K562 (cell line): Measurements from ENCODE around the gene GUCY1A1. TPM values are rescaled to one million over a fixed set of nuclear protein-coding genes. Genes with fewer than 3 reads are reported as not detected.

Experiments used
- ATAC-seq: fragments of 200-7000 bp; cut with Tn5 transposase; 3 replicates; pipeline ENCODE4 v1.9.1; 2020; ENCODE audit warnings: moderate library complexity
- BruUV-seq: library from RNA; stranded (reverse); fragments of 400-500 nt; replicated peaks from 2 replicates; lab custom pipeline; 2021; lab: Mats Ljungman, UMichigan
- CTCF ChIA-PET: fragments of 300-600 bp; formaldehyde crosslinking; extraction: SDS; loops from one replicate; lab custom pipeline; 2021; ENCODE audit warnings: low intra/inter-chr PET ratio; lab: Yijun Ruan, JAX
- POLR2A ChIA-PET: fragments of 300-600, 350-650 bp; sonication (Branson Sonifier 250); formaldehyde crosslinking; extraction: SDS; loops from one replicate; lab custom pipeline; 2021; ENCODE audit warnings: antibody characterized with exemption, inconsistent platforms; lab: Yijun Ruan, JAX
- DNase-seq, 4 experiments: peaks; one replicate each; pipeline versions ENCODE4 v3.0.0 to v3.0.0-alpha.2; 2011 to 2018; ENCODE audit warnings: low spot score in 3 of 4, mixed read lengths in 3 of 4; ENCODE audit errors: extremely low read depth in 1 of 4
- FAIRE-seq: peaks from 2 replicates; lab custom pipeline; 2011; peaks lifted over from hg19 to GRCh38; lab: Jason Lieb, UNC
- H2AFZ ChIP-seq: 2 replicates; pipeline ENCODE4 v1.6.0; 2011; ENCODE audit warnings: low read depth, low read length, control low read depth, inconsistent platforms
- H3K27ac ChIP-seq: fragments of 200-600 bp; 3 replicates; pipeline ENCODE4 v1.8.0; 2011; ENCODE audit warnings: low read depth, mild to moderate bottlenecking, control low read depth, inconsistent platforms, low read length, moderate library complexity, mixed read lengths; ENCODE audit errors: extremely low read depth
- H3K27me3 ChIP-seq, 2 experiments: fragments of 300-600 bp in 1 of 2; 2 replicates in 1 of 2; 3 replicates in 1 of 2; pipeline versions ENCODE4 v1.6.0 to v1.8.0; 2011; ENCODE audit warnings: inconsistent platforms in 2 of 2, low read length in 2 of 2, mild to moderate bottlenecking in 1 of 2, mixed read lengths in 1 of 2, moderate library complexity in 1 of 2; ENCODE audit not compliant: control insufficient read depth in 2 of 2, insufficient read depth in 2 of 2
- H3K36me3 ChIP-seq: fragments of 300-600 bp; 3 replicates; pipeline ENCODE4 v1.8.0; 2011; ENCODE audit warnings: mild to moderate bottlenecking, low read length, inconsistent platforms; ENCODE audit not compliant: control insufficient read depth, insufficient read depth
- H3K4me1 ChIP-seq, 2 experiments: fragments of 200-600 bp in 1 of 2; replicated peaks in 1 of 2; 2 replicates in 1 of 2; 3 replicates in 1 of 2; pipeline versions ENCODE4 v1.5.1 to v1.8.0; 2011; ENCODE audit warnings: inconsistent platforms in 2 of 2, low read length in 2 of 2, mild to moderate bottlenecking in 1 of 2, mixed read lengths in 1 of 2, moderate library complexity in 1 of 2; ENCODE audit not compliant: control insufficient read depth in 2 of 2, insufficient read depth in 2 of 2
- H3K4me2 ChIP-seq: 2 replicates; pipeline ENCODE4 v1.6.1; 2011; ENCODE audit warnings: low read length, control low read depth, inconsistent platforms, mixed read lengths; ENCODE audit not compliant: insufficient read depth
- H3K4me3 ChIP-seq: fragments of 200-600 bp; sonication (generic), shearing (Covaris generic); 2 replicates; pipeline ENCODE4 v1.5.1; 2016; ENCODE audit warnings: control low read depth, inconsistent platforms
- H3K79me2 ChIP-seq: fragments of 200-600 bp; 3 replicates; pipeline ENCODE4 v1.8.0; 2011; ENCODE audit warnings: low read length, inconsistent platforms; ENCODE audit not compliant: control insufficient read depth, insufficient read depth
- H3K9ac ChIP-seq, 2 experiments: 2 replicates each; pipeline versions ENCODE4 v1.6.0 to v1.6.1; 2011; ENCODE audit warnings: low read depth in 2 of 2, low read length in 2 of 2, control low read depth in 1 of 2, inconsistent platforms in 1 of 2, mild to moderate bottlenecking in 1 of 2, mixed read lengths in 1 of 2; ENCODE audit not compliant: insufficient read depth in 1 of 2
- H3K9me1 ChIP-seq: one replicate; pipeline ENCODE4 v1.6.0; 2011; ENCODE audit warnings: inconsistent platforms, mild to moderate bottlenecking, low read length, moderate library complexity; ENCODE audit not compliant: control insufficient read depth, insufficient read depth
- H3K9me3 ChIP-seq: replicated peaks from 2 replicates; pipeline ENCODE4 v1.5.1; 2011; ENCODE audit warnings: low read depth, low read length, inconsistent platforms; ENCODE audit not compliant: control insufficient read depth, insufficient read depth
- H4K20me1 ChIP-seq: replicated peaks from 2 replicates; pipeline ENCODE4 v1.6.1; 2011; ENCODE audit warnings: low read length, inconsistent platforms, mixed read lengths; ENCODE audit not compliant: control insufficient read depth, insufficient read depth
- NCOA4 ChIP-seq: fragments of 450-650 bp; IDR thresholded peaks from 2 replicates; pipeline ENCODE4 v1.6.1; 2018; ENCODE audit warnings: mild to moderate bottlenecking; ENCODE audit not compliant: partially characterized antibody
- NFYB ChIP-seq: IDR thresholded peaks from 2 replicates; pipeline ENCODE4 v1.6.1; 2011; ENCODE audit warnings: mild to moderate bottlenecking, moderate library complexity; ENCODE audit not compliant: insufficient read length; ENCODE audit errors: extremely low read depth
- WGBS: fragments of 100-300 bp; shearing (Covaris generic); methylation state at CpG from one replicate; pipeline ENCODE4 v1.1.6; 2016; ENCODE audit warnings: low coverage, mixed read lengths; ENCODE audit not compliant: insufficient coverage; ENCODE audit errors: missing lambda C conversion rate; 5-methylcytosine and 5-hydroxymethylcytosine counted together
- in situ Hi-C: fragments of 300-500 bp; cut with MboI; formaldehyde crosslinking; loops from 4 replicates; pipeline ENCODE4 v1.15.0; 2018; ENCODE audit warnings: inconsistent platforms, mixed read lengths
- intact Hi-C: fragments of 100-400 bp; cut with micrococcal nuclease; formaldehyde crosslinking; loops from 2 replicates; pipeline ENCODE4 v1.14.2; 2022
- polyA plus RNA-seq, 8 experiments: library from polyadenylated mRNA; depleted of rRNA in 4 of 8; stranded (reverse) in 5 of 8; unstranded in 3 of 8; fragments of >200 nt; fragmentation: Nextera tagmentation in 2 of 8; fragmentation: Illumina TruSeq in 1 of 8; extraction: Ambion mirVana in 2 of 8; extraction: Trizol in 1 of 8; gene quantifications; 2 replicates each; pipeline versions ENCODE4 v1.2.1 to v1.2.3, GENCODE V29; 2011 to 2014; ENCODE audit warnings: inconsistent platforms in 1 of 8, missing spikeins in 1 of 8
- total RNA-seq, 7 experiments: library from RNA; depleted of rRNA in 6 of 7; stranded (reverse); fragments of >200 nt in 6 of 7; fragmentation: Illumina TruSeq in 2 of 7; extraction: Trizol in 2 of 7; gene quantifications; 2 replicates each; pipeline versions ENCODE4 v1.2.1 to v1.2.3, GENCODE V29; 2011 to 2021; ENCODE audit warnings: low replicate concordance in 1 of 7
- TF ChIP-seq, protein P1 (sequence below), 2 experiments: IDR thresholded peaks; 2 replicates each; pipeline ENCODE4 v1.6.1; 2011; ENCODE audit warnings: borderline replicate concordance in 1 of 2, control low read depth in 1 of 2, low read depth in 1 of 2, low read length in 1 of 2, mild to moderate bottlenecking in 1 of 2, mixed read lengths in 1 of 2, moderate library complexity in 1 of 2; ENCODE audit not compliant: insufficient read depth in 1 of 2, insufficient read length in 1 of 2, poor library complexity in 1 of 2, severe bottlenecking in 1 of 2; ENCODE audit errors: extremely low read depth in 1 of 2
- TF ChIP-seq, protein P2 (sequence below): fragments of 450-650 bp; IDR thresholded peaks from 2 replicates; pipeline ENCODE4 v1.6.1; 2016

Gene GUCY1A1
- total and polyA plus RNA-seq, 9 of the 15 experiments (the other 6 are each of a cell fraction or from before 2014, with no cell fraction given) = not detected

DNA sequence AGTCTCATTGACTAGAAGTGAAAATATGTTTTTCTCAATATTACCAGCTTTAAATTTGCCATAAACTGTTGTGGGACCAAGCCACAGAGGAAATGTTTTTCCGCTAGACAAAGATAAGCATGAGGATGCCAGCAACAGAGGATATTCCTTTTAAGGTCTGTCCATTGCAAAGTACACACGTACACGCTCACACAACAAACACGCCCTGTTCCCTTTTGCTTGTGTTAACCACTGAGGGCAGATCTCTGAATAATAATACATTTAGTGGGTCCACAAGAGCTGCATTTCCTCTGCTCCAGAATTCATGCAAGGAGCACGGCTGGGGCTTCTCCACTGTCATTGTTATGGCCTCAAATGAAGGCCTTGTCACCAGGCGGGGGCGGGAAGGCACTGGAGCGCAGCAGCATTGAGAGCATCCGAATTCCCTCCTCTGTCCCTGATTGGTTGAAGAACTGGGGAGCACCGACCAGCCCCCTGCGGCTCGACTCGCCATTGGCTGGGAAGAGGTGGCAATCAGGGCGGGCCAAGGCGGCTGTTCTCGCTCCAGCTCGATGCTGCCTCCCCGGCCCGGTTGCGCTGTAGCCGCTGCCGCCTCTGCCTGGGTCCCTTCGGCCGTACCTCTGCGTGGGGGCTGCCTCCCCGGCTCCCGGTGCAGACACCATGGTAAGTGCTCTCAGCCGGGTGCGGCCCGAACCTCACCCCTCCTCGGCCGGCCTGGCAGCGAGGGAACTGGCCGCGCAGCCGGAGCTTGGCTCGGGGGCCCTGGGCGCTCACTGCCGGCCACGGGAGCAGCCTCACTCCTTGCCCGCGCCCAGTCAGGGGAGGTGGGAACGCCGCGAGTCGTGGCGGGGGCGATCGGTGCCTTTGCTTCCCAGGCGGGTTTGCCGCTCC is 92.1 kb downstream of the GUCY1A1 start, which contains the start of gene GUCY1B1:
GUCY1B1 (plus strand) TSS at position 541 of the 891 bp plus-strand sequence; CDS start at position 661, 120 bp downstream.
- Histone ChIP-seq H3K27me3 (no peaks in the 10 kb centered on the region), H2AFZ (no peak within 1 kb of the TSS)
- ATAC-seq = peak; percentile 61
- TF ChIP-seq NFYB (peak; percentile 24), NCOA4 (no peak)
- TF ChIP-seq, protein P1, sequence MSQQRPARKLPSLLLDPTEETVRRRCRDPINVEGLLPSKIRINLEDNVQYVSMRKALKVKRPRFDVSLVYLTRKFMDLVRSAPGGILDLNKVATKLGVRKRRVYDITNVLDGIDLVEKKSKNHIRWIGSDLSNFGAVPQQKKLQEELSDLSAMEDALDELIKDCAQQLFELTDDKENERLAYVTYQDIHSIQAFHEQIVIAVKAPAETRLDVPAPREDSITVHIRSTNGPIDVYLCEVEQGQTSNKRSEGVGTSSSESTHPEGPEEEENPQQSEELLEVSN (IDR thresholded peaks at IDR 0.05; ENCODE audit: borderline replicate concordance in 1 of 2, extremely low read depth in 1 of 2, insufficient read depth in 1 of 2, insufficient read length in 1 of 2, low read depth in 1 of 2, low read length in 1 of 2, poor library complexity in 1 of 2, severe bottlenecking in 1 of 2) = peak in 1 of 2 experiments; percentile 34
- TF ChIP-seq, protein P2, sequence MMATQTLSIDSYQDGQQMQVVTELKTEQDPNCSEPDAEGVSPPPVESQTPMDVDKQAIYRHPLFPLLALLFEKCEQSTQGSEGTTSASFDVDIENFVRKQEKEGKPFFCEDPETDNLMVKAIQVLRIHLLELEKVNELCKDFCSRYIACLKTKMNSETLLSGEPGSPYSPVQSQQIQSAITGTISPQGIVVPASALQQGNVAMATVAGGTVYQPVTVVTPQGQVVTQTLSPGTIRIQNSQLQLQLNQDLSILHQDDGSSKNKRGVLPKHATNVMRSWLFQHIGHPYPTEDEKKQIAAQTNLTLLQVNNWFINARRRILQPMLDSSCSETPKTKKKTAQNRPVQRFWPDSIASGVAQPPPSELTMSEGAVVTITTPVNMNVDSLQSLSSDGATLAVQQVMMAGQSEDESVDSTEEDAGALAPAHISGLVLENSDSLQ = peak; percentile 38; the same call in 1 of the 2 replicates
- TF ChIP-seq, all 486 proteins: peak for 3
- H3K9ac ChIP-seq = no peak within 1 kb of the TSS
- no TSS peak for BruUV-seq
- intact Hi-C loops = no loop called here
- H3K9me1 ChIP-seq = no peaks in the 10 kb centered on the region
- H3K79me2 ChIP-seq = no peaks in the 10 kb centered on the region
- 3% methylated on average over 17 of the region's 51 CpGs for WGBS
- FAIRE-seq (no peak), DNase-seq (peak; percentile 28 to 43 (median 40))
- POLR2A ChIA-PET = no interaction called here
- 0 out of 5 replicates have a peak, but pooled peaks cover 0 to 3% of the 10 kb centered on the region in 2 experiments for H3K4me1 ChIP-seq
- no peaks in the 10 kb centered on the region for H4K20me1 ChIP-seq
- CTCF ChIA-PET = no interaction called here
- no peak within 1 kb of the TSS for H3K4me2 ChIP-seq
- H3K27ac ChIP-seq = no peak within 1 kb of the TSS
- in situ Hi-C loops = no loop called here
- no peaks in the 10 kb centered on the region for H3K36me3 ChIP-seq
- no peak within 1 kb of the TSS for H3K4me3 ChIP-seq
- no peaks in the 10 kb centered on the region for H3K9me3 ChIP-seq
